Fibroblast of skin of scalp (primary cell): Measurements from ENCODE around the gene PITPNC1.

ENCODE experiments used
- DNase-seq: peaks from one replicate; pipeline ENCODE4 v3.0.0-alpha.2; 2013

PITPNC1 gene

DNA sequence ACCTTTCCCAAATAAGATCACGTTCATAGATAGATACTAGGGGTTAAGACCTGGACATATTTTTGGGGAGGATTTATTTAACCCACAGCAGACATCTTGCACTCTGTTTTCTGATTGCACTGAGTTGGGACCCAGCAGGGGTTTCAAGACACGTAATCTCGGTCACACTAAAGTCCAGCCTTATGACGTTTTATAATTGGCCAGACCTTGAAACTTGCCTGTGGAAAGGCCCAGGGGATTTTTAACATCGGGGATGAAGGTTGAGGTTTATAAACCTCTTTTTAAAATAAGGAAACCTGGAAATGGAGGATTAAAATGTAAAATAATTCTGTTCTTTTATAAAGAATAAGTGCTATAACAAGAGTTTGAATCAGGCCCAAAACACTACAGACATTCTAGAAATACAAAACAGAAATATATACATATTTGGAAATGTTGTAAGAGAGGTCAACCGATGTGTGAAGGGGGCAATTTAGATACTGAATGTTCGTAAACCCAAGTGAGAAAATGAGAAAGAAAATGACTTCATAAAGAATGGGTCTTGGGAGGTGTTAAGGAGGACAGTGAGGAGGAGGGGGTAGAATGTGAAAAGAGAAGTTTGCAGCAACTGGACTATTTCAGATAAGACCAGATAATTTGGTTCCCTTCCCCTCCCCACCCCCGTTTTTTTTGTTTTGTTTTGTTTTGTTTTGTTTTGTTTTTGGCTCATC lies 279.6 kb downstream of the PITPNC1 start:
- no peak for DNase-seq

DNA sequence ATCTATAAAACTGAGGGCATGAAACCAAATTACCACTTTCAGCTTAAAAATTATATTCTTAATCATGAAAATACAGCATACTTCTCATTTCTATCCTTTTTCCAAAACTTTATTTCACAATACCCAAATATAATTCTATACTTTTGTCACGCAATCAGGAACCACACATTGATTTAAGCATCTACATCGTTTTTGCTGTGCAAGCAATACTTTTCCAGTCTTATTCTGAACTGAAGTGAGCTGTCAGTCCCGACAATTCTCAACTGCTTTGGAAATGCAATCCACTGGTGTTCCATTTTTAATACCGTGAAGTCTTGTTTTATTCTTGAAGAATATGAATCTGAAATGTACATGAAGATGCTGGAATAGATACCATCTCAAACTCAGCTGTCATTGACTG lies 280.5 kb downstream of the PITPNC1 start:
- no peak for DNase-seq

- no peak for DNase-seq
Observed at GRCh38 chr17:67658265-67658664, 281.2 kb downstream of the PITPNC1 start.

GRCh38 chr17:67659028-67659427 lies 281.9 kb downstream of the PITPNC1 start:
- no peak for DNase-seq

- DNase-seq: no peak
Observed at GRCh38 chr17:67662712-67663111, 285.6 kb downstream of the PITPNC1 start.

- DNase-seq: no peak
Observed at GRCh38 chr17:67663457-67663856, 286.4 kb downstream of the PITPNC1 start.

DNA sequence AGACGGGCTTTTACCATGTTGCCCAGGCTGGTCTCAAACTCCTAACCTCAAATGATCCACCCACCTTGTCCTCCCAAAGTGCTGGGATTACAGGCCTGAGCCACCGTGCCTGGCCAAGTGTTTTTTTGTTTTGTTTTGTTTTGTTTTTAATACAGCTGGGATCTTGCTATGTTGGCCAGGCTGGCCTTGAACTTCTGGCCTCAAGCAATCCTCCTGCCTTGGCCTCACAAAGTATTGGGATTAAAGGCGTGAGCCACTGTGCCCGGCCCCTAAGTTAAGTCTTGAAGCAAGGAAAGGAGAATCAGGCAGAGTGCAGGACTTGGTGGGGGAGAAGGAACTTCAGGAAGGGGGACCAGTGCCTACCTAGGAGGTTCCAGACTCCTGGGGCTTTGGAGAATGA lies 288.9 kb downstream of the PITPNC1 start:
- DNase-seq: no peak

- DNase-seq: no peak
Observed at GRCh38 chr17:67666710-67667109, 289.6 kb downstream of the PITPNC1 start.

DNA sequence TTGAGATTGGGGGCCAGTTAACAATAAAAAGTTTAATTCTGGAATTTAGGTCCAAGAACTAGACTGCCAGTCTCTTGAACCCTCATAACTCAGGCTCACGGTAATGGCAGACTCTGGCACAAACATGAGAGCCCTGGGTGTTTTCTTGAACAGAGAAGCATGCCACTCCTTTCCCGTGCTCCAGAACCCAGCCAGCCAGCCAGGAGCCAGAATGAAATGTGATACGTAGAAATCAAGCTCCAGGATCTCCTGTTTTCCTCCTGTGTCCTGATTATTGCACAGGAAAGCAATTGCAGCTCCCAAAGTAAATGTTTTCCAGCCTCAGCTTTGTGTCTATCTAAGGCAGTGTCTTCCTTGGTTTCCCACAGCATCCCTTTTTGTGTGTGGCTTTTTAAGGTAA lies 294.4 kb downstream of the PITPNC1 start:
- no peak for DNase-seq

GRCh38 chr17:67672592-67673335 lies 295.7 kb downstream of the PITPNC1 start:
- no peak for DNase-seq

DNA sequence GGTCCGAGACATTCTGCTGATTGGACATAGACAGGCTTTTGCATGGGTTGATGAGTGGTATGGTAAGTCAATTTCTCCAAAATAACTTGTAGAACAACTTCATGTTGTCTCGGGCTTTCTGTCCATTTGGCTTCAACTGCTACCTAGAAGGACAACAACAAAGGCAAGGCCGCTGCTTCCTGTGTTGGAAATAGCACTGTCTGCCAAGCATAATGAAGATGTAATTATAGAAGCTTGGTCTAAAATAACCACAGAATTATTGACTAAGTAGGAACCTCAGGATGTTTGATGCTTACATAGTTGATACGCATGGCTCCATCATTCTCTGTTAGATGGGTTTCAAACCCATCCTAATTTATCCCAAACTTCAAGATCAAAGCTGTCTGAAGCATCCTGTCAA lies 298.4 kb downstream of the PITPNC1 start:
- DNase-seq: no peak

DNA sequence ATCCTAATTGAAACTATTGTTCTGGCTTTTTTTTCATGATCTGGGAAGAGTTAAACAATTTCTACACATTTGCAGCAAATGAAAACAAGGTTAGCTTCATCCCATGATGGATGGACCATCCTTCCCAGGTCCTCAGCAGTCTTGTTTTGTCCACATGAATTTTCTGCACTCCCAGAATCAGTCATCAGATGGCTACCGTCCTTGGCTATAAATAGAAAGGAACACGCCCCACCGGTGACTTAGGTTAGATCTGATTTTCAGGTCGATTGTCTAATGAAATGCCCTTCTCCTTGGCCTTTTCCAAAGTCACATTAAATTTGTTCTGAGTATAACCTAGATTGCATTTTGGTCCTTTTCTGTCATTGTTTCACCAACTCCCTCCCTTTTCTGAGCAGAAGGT lies 299.2 kb downstream of the PITPNC1 start:
- no peak for DNase-seq

GRCh38 chr17:67678414-67678813 lies 301.3 kb downstream of the PITPNC1 start:
- no peak for DNase-seq

DNA sequence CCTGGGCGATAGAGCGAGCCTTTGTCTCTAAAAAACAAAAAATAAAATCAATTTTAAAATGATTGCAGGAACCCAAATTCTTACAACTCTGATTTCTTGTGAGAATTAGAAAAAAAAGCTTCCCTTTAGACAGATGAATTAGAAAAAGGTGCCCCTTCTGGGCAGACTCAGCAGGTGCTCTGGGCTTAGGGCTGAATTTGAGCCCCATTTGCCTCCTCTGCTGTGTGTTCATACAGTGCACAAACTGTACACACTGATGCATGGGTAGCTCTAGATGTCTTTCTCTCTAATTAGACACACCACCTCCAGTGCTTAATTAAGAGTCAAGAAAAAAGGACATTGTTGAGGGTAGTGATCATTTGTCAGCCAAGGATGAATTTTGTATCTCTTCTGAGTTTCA lies 302.1 kb downstream of the PITPNC1 start:
- DNase-seq: no peak

DNA sequence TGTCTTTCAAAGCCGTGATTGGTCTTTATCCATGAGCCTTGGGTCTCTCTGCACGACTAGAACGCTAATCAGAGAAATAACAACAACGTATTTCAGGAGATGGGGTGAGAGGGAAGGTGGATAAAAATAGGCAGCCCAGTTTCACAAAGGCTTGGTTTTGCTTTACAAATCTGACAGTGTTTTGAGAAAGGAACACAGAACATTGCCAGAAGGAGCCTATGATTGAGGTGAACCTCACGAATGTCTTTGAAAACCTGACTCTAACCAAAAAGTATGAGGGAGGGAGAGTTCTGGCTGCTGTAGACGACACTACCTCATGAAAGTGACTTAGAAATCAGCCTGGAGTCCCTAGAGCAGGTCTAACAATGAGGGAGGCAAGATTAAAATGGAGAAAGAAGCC lies 302.6 kb downstream of the PITPNC1 start:
- DNase-seq: no peak

DNA sequence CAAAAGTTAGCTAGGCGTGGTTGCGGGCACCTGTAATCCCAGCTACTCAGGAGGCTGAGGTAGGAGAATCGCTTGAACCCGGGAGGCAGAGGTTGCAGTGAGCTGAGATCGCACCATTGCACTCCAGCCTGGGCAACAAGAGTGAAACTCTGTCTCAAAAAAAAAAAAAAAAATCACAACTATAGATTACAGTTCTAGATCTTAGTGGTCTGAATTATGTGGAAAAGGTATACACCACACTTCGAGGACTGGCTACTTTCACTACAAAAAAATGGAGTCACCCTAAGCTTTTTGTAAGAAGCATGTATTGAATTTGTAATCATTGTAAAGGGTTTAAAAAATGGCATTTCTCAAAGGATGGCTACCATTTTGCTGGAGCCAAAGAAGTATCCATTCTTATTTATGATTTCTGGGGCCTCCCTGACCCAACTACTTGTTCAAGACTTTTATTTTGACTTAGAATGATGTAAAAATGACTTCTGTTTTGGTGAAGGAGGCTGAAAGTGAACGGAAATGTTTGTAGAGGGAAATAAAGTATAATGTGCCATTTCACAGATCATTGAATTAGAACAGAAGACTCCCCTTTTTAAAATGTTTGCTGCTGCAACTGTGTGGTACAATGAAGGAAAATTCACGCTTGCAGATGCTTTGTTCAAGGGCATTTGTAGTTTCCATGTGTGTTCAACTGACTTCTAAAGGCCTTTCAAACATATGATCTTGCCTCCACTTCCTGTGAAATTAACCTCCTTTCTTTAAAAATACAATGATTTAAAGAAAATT lies 303.6 kb downstream of the PITPNC1 start:
- no peak for DNase-seq

- no peak for DNase-seq
Observed at GRCh38 chr17:67682196-67682595, 305.1 kb downstream of the PITPNC1 start.

DNA sequence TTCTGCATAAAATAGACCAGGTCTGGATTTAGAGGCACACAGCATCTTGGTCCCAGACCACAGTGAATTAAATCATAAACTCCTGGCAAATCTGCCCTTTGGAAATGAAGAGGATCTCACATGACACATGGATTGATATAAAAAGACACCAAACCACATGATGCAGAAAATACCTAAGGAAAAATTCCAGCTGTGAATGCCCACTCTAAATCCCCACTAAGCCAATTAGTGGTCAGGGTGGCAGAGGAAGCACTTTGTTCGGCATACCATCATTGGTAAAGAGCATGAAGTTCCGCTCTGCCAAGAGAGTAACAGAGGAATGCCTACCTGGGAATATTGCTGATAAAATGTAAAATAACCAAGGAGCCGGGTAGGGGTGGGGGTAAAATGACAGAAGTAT lies 308.3 kb downstream of the PITPNC1 start:
- no peak for DNase-seq

- DNase-seq: no peak
Observed at GRCh38 chr17:67686241-67686640, 309.2 kb downstream of the PITPNC1 start.

GRCh38 chr17:67687511-67687910 lies 310.4 kb downstream of the PITPNC1 start:
- no peak for DNase-seq

DNA sequence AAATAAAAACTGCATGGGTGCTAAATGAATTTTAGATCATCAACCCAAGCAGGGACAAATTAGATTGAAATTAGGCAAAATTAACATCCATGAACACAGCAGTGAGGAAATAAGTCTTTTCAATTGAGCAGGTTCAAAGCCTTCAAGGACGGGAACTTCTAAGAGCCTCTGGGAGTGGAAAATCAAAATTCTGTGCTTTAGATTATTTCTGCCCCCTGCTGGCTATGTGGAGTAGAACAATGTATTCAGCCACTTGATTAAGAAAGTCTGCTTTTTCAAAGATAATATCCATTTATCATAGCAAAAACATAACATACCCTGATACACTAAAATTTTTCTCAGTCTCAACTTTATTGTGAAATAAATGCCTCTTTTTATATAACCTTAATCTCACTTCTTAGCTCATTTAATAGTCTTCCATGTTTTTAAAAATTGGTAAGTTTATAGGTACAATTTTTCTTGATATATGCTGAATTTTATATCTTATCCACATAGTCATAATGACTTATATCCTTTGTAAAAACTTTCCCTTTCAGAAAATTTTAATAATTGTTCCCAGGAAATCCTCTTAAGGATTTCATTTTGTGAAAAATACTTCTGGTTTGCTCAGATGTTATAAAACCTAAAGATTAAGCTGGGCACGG lies 312.6 kb downstream of the PITPNC1 start:
- DNase-seq: peak; percentile 62

- DNase-seq: no peak
Observed at GRCh38 chr17:67693811-67694210, 316.7 kb downstream of the PITPNC1 start.

GRCh38 chr17:67696347-67696746 lies 319.3 kb downstream of the PITPNC1 start:
- DNase-seq: no peak
